ENCODE measurements around the gene LRRC56. TPM values are rescaled to one million over a fixed set of nuclear protein-coding genes. Genes with fewer than 3 reads are reported as not detected.

Gene LRRC56
- total RNA-seq, 1 donor from 2014 or later = 2.7 TPM

GRCh38 chr11:540583-541432 lies 3.5 kb downstream of the LRRC56 start:
- no peak for TF ChIP-seq CTCF (IDR thresholded peaks at IDR 0.05)
- Mint-ChIP-seq H3K9me3 (ENCODE audit: low read depth) (no peaks in the 10 kb centered on the region), H3K27ac (ENCODE audit: unreplicated experiment) (no peak overlapping the region), H3K4me3 (ENCODE audit: unreplicated experiment) (no peak overlapping the region), H3K27me3 (ENCODE audit: low read depth) (no peaks in the 10 kb centered on the region), H3K36me3 (ENCODE audit: low read depth) (peaks cover 1% of the 10 kb centered on the region), H3K4me1 (ENCODE audit: low read depth) (peaks cover 5% of the 10 kb centered on the region)
- DNase-seq (ENCODE audit: low spot score) = no peak

DNA sequence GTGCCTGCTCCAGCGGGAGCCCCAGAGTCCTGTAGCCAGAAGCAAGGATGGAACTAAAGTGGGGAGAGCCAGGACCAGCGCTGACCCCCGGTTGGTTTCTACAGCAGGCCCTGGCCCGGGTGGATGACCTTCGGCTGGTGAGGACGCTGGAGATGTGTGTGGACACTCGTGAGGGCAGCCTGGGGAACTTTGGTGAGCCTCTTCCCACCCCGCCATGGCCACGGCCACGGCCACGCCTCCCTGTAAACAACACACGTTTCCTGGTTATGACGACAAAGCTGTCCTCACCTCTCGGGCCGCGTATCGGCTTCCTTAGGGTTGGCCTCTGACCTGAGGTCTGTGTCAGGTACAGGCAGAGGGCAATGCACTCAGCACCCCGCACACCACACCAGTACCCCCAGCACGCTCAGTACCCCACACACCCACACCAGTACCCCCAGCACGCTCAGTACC lies 4.1 kb downstream of the LRRC56 start:
- no peak overlapping the region for H3K4me3 Mint-ChIP-seq (ENCODE audit: unreplicated experiment)

GRCh38 chr11:544817-545166 lies 7.5 kb downstream of the LRRC56 start:
- H3K4me3 Mint-ChIP-seq (ENCODE audit: unreplicated experiment) = no peak overlapping the region
- no peaks in the 10 kb centered on the region for H3K27me3 Mint-ChIP-seq (ENCODE audit: low read depth)
- TF ChIP-seq CTCF (IDR thresholded peaks at IDR 0.05) = no peak
- H3K27ac Mint-ChIP-seq (ENCODE audit: unreplicated experiment) = no peak overlapping the region
- H3K9me3 Mint-ChIP-seq (ENCODE audit: low read depth) = no peaks in the 10 kb centered on the region
- H3K4me1 Mint-ChIP-seq (ENCODE audit: low read depth) = no peaks in the 10 kb centered on the region
- DNase-seq (ENCODE audit: low spot score) = no peak
- H3K36me3 Mint-ChIP-seq (ENCODE audit: low read depth) = peaks cover 1% of the 10 kb centered on the region

More for the DNA sequence above, 4.1 kb downstream of the LRRC56 start:
- DNase-seq (ENCODE audit: low spot score) = no peak
- H3K9me3 Mint-ChIP-seq (ENCODE audit: low read depth) = no peaks in the 10 kb centered on the region
- H3K36me3 Mint-ChIP-seq (ENCODE audit: low read depth) = peaks cover 1% of the 10 kb centered on the region
- H3K27ac Mint-ChIP-seq (ENCODE audit: unreplicated experiment) = no peak overlapping the region
- TF ChIP-seq CTCF (IDR thresholded peaks at IDR 0.05) = no peak
- H3K27me3 Mint-ChIP-seq (ENCODE audit: low read depth) = no peaks in the 10 kb centered on the region
- H3K4me1 Mint-ChIP-seq (ENCODE audit: low read depth) = peaks cover under 1% of the 10 kb centered on the region

GRCh38 chr11:545171-545570 lies 7.8 kb downstream of the LRRC56 start:
- Mint-ChIP-seq H3K4me3 (ENCODE audit: unreplicated experiment) (no peak overlapping the region), H3K27ac (ENCODE audit: unreplicated experiment) (no peak overlapping the region), H3K9me3 (ENCODE audit: low read depth) (no peaks in the 10 kb centered on the region), H3K36me3 (ENCODE audit: low read depth) (peaks cover 1% of the 10 kb centered on the region), H3K27me3 (ENCODE audit: low read depth) (no peaks in the 10 kb centered on the region), H3K4me1 (ENCODE audit: low read depth) (no peaks in the 10 kb centered on the region)
- no peak for DNase-seq (ENCODE audit: low spot score)
- no peak for TF ChIP-seq CTCF (IDR thresholded peaks at IDR 0.05)

- Mint-ChIP-seq H3K27ac (ENCODE audit: unreplicated experiment) (no peak overlapping the region), H3K9me3 (ENCODE audit: low read depth) (no peaks in the 10 kb centered on the region), H3K36me3 (ENCODE audit: low read depth) (peaks cover 3% of the 10 kb centered on the region), H3K4me1 (ENCODE audit: low read depth) (no peaks in the 10 kb centered on the region), H3K4me3 (ENCODE audit: unreplicated experiment) (no peak overlapping the region), H3K27me3 (ENCODE audit: low read depth) (no peaks in the 10 kb centered on the region)
- no peak for DNase-seq (ENCODE audit: low spot score)
- no peak for TF ChIP-seq CTCF (IDR thresholded peaks at IDR 0.05)
Measured at GRCh38 chr11:548700-549603, 11.6 kb downstream of the LRRC56 start.

All from chondrocyte (in vitro differentiated cells).